HepG2 (cell line): Measurements from ENCODE around the gene TMCC1. TPM values are rescaled to one million over a fixed set of nuclear protein-coding genes. Genes with fewer than 3 reads are reported as not detected.

Source experiments
- AGO2 ChIP-seq: fragments of 200-400 bp; formaldehyde crosslinking; optimal IDR thresholded peaks from 2 replicates; pipeline ENCODE3; 2017; ENCODE audit warnings: mild to moderate bottlenecking, low read depth, low read length, moderate library complexity
- BRCA1 ChIP-seq: sonication (generic); formaldehyde crosslinking; IDR thresholded peaks from 2 replicates; pipeline ENCODE4 v1.4.0; 2020; ENCODE audit warnings: missing genetic modification reagents
- CBFB ChIP-seq: sonication (generic); formaldehyde crosslinking; IDR thresholded peaks from 2 replicates; pipeline ENCODE4 v1.4.0; 2020; ENCODE audit warnings: missing genetic modification reagents
- CC2D1A ChIP-seq: sonication (generic); formaldehyde crosslinking; IDR thresholded peaks from 2 replicates; pipeline ENCODE4 v1.8.1; 2023; ENCODE audit warnings: mild to moderate bottlenecking, missing genetic modification reagents
- CEBPB ChIP-seq: IDR thresholded peaks from 2 replicates; pipeline ENCODE4 v1.6.1; 2011; ENCODE audit warnings: low read depth, low read length, improper control_type of control experiment, borderline replicate concordance
- GTF2F1 ChIP-seq: fragments of 150-350 bp; IDR thresholded peaks from 2 replicates; pipeline ENCODE4 v1.6.1; 2014; ENCODE audit warnings: low read length
- HNRNPL ChIP-seq: fragments of 200-400 bp; formaldehyde crosslinking; IDR thresholded peaks from 2 replicates; pipeline ENCODE4 v1.6.1; 2017; ENCODE audit warnings: mild to moderate bottlenecking, low read depth, low read length
- KDM1A ChIP-seq: IDR thresholded peaks from 2 replicates; pipeline ENCODE4 v1.6.1; 2016; ENCODE audit warnings: missing compliant biosample characterization
- KLF15 ChIP-seq: sonication (generic); formaldehyde crosslinking; IDR thresholded peaks from 2 replicates; pipeline ENCODE4 v1.8.1; 2023; ENCODE audit warnings: borderline replicate concordance, mild to moderate bottlenecking, inconsistent platforms, missing genetic modification reagents, mixed read lengths
- LBX2 ChIP-seq: sonication (generic); formaldehyde crosslinking; IDR thresholded peaks from 2 replicates; pipeline ENCODE4 v1.5.0; 2020; ENCODE audit warnings: missing genetic modification reagents, mild to moderate bottlenecking, borderline replicate concordance
- MEF2D ChIP-seq: sonication (generic); formaldehyde crosslinking; IDR thresholded peaks from 2 replicates; pipeline ENCODE4 v1.5.1; 2020; ENCODE audit warnings: mild to moderate bottlenecking, missing genetic modification reagents
- MTERF4 ChIP-seq: sonication (generic); formaldehyde crosslinking; IDR thresholded peaks from 2 replicates; pipeline ENCODE4 v1.8.0; 2023; ENCODE audit warnings: mild to moderate bottlenecking, missing genetic modification reagents
- MZF1 ChIP-seq: sonication (generic); formaldehyde crosslinking; IDR thresholded peaks from 2 replicates; pipeline ENCODE4 v1.8.1; 2023; ENCODE audit warnings: mild to moderate bottlenecking, missing genetic modification reagents, borderline replicate concordance
- NFE2 ChIP-seq: sonication (generic); formaldehyde crosslinking; IDR thresholded peaks from 2 replicates; pipeline ENCODE4 v1.4.0; 2020; ENCODE audit warnings: missing genetic modification reagents
- POLR2AphosphoS5 ChIP-seq: IDR thresholded peaks from 2 replicates; pipeline ENCODE4 v1.6.1; 2012; ENCODE audit warnings: low read depth, low read length
- RAD21 ChIP-seq: fragments of 450-650 bp; formaldehyde crosslinking; IDR thresholded peaks from 2 replicates; pipeline ENCODE4 v1.5.0; 2020; ENCODE audit warnings: mild to moderate bottlenecking
- RNF219 ChIP-seq: sonication (generic); formaldehyde crosslinking; IDR thresholded peaks from 2 replicates; pipeline ENCODE4 v1.5.0; 2020; ENCODE audit warnings: mild to moderate bottlenecking, missing genetic modification reagents
- SALL2 ChIP-seq: sonication (generic); formaldehyde crosslinking; IDR thresholded peaks from 2 replicates; pipeline ENCODE4 v1.8.1; 2023; ENCODE audit warnings: mild to moderate bottlenecking, missing genetic modification reagents, inconsistent platforms
- SMARCC2 ChIP-seq: fragments of 450-650 bp; IDR thresholded peaks from 2 replicates; pipeline ENCODE4 v1.6.1; 2017; ENCODE audit warnings: antibody characterized with exemption, mild to moderate bottlenecking
- SRF ChIP-seq: IDR thresholded peaks from 2 replicates; pipeline ENCODE4 v1.6.1; 2011; ENCODE audit warnings: mild to moderate bottlenecking, low read depth, low read length, moderate library complexity
- TCF7 ChIP-seq: sonication (generic); IDR thresholded peaks from 2 replicates; pipeline ENCODE4 v1.6.1; 2016; ENCODE audit warnings: antibody characterized with exemption, low read depth
- ZBTB3 ChIP-seq: sonication (generic); formaldehyde crosslinking; IDR thresholded peaks from 2 replicates; pipeline ENCODE4 v1.4.0; 2020; ENCODE audit warnings: low read depth, mild to moderate bottlenecking, moderate library complexity, missing genetic modification reagents, borderline replicate concordance
- ZBTB33 ChIP-seq: sonication (generic); formaldehyde crosslinking; IDR thresholded peaks from 2 replicates; pipeline ENCODE4 v1.4.0; 2020; ENCODE audit warnings: missing genetic modification reagents
- ZFX ChIP-seq: sonication (generic); formaldehyde crosslinking; IDR thresholded peaks from 2 replicates; pipeline ENCODE4 v1.4.0; 2020; ENCODE audit warnings: mild to moderate bottlenecking, low read depth, missing genetic modification reagents, moderate library complexity
- ZNF136 ChIP-seq: sonication (generic); formaldehyde crosslinking; IDR thresholded peaks from 2 replicates; pipeline ENCODE4 v1.8.1; 2022; ENCODE audit warnings: low read depth, mild to moderate bottlenecking, moderate library complexity, missing genetic modification reagents
- ZNF20 ChIP-seq: sonication (generic); formaldehyde crosslinking; IDR thresholded peaks from 2 replicates; pipeline ENCODE4 v1.4.0; 2020; ENCODE audit warnings: mild to moderate bottlenecking, moderate library complexity, missing genetic modification reagents
- ZNF326 ChIP-seq: sonication (generic); formaldehyde crosslinking; IDR thresholded peaks from 2 replicates; pipeline ENCODE4 v1.4.0; 2020; ENCODE audit warnings: missing genetic modification reagents, borderline replicate concordance
- ZNF335 ChIP-seq: sonication (generic); formaldehyde crosslinking; IDR thresholded peaks from 2 replicates; pipeline ENCODE4 v1.4.0; 2020; ENCODE audit warnings: missing genetic modification reagents
- ZNF430 ChIP-seq: sonication (generic); formaldehyde crosslinking; IDR thresholded peaks from 2 replicates; pipeline ENCODE4 v1.9.0; 2021; ENCODE audit warnings: mild to moderate bottlenecking, missing genetic modification reagents
- ZNF451 ChIP-seq: sonication (generic); formaldehyde crosslinking; IDR thresholded peaks from 2 replicates; pipeline ENCODE4 v1.5.0; 2020; ENCODE audit warnings: mild to moderate bottlenecking, missing genetic modification reagents
- polyA plus RNA-seq, 8 experiments: library from polyadenylated mRNA; depleted of rRNA in 3 of 8; stranded (reverse) in 7 of 8; unstranded in 1 of 8; fragments of >200 nt; fragmentation: Illumina TruSeq in 4 of 8; extraction: Trizol in 4 of 8; gene quantifications; 2 replicates each; pipeline versions ENCODE4 v1.2.1 to v1.2.3, GENCODE V29; 2011 to 2016; ENCODE audit warnings: low read depth in 4 of 8, missing spikeins in 1 of 8, mixed read lengths in 1 of 8; ENCODE audit not compliant: insufficient read depth in 1 of 8
- total RNA-seq, 5 experiments: library from RNA; depleted of rRNA; stranded (reverse); fragments of >200 nt; fragmentation: Illumina TruSeq; extraction: Trizol; gene quantifications; 2 replicates each; pipeline ENCODE4 v1.2.3, GENCODE V29; 2016; ENCODE audit warnings: low read depth in 1 of 5

TMCC1 gene
- total and polyA plus RNA-seq, 2 of the 13 experiments (the other 11 are each of a cell fraction or from before 2014, with no cell fraction given), result 12.1 to 264 TPM

- TF ChIP-seq ZNF430 (CRISPR knock-in tag) (no peak), RNF219 (CRISPR knock-in tag) (no peak), ZNF335 (CRISPR knock-in tag) (peak; percentile 62; the same call in 1 of the 2 replicates), POLR2AphosphoS5 (no peak), KLF15 (CRISPR knock-in tag) (no peak), CEBPB (no peak), ZNF136 (CRISPR knock-in tag) (no peak), HNRNPL (no peak), TCF7 (no peak), MTERF4 (CRISPR knock-in tag) (no peak), CBFB (CRISPR knock-in tag) (no peak), SRF (no peak), KDM1A (CRISPR knock-in tag) (no peak), AGO2 (no peak), ZNF326 (CRISPR knock-in tag) (no peak), NFE2 (CRISPR knock-in tag) (no peak), LBX2 (CRISPR knock-in tag) (no peak), ZBTB33 (CRISPR knock-in tag) (no peak), ZNF451 (CRISPR knock-in tag) (no peak), MZF1 (CRISPR knock-in tag) (no peak), ZFX (no peak), RAD21 (peak; percentile 90), MEF2D (CRISPR knock-in tag) (no peak), ZNF20 (no peak), ZBTB3 (CRISPR knock-in tag) (no peak), CC2D1A (CRISPR knock-in tag) (no peak), SMARCC2 (no peak), GTF2F1 (no peak), SALL2 (CRISPR knock-in tag) (0 out of 2 replicates have a peak, but pooled peaks have one; percentile 37), BRCA1 (CRISPR knock-in tag) (no peak)
Observed at GRCh38 chr3:129942296-129942695, 48.8 kb upstream of the TMCC1 start (continued).
